HG03135 (cell line): ENCODE data around the gene MPP7.
A peak's percentile ranks its signal among the peaks of the same experiment; 100 is the strongest.

Source experiments
- ATAC-seq: cut with Tn5 transposase; IDR thresholded peaks from one replicate; pipeline ENCODE4 v1.9.1; 2021; ENCODE audit warnings: mild to moderate bottlenecking, moderate library complexity; ENCODE audit not compliant: unreplicated experiment

MPP7 gene

DNA sequence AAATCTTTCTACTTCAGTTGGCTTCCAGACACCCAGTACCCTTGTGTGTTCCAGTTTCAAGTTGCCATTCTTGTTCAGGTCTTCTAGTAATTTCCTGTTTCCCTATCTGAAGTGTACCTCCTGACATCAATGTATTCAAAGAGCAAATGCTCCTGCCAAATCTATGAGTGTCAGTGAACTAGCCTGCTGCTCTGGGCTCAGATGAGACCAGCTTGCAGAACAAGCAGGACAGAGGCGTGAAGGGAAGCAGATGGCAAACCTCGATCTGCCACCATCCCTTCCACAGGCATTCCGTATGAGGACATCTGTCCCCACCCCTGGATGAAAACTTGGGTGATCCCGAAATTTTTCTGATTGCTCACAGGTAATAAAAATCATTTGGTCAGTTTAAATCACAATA is 4.4 kb upstream of the MPP7 start:
- no peak for ATAC-seq

DNA sequence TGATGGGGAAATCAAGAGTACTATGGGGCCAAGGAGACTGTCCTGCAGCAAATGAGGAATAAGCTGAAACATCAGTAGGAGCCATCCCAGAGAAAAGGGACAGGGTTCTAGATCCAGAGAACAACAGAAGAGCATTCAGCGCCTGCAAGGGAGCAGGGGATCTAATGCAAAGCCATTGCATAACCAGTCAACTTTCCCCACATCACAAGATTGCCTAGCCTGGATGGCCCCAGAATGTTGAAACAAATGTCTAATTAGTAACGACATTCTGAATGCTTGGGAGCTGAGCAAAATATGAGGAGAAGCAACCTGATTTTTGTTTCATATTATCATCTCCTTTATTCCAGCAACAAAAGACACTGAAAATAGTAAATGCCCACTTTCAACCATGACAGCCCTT is 2.7 kb upstream of the MPP7 start:
- ATAC-seq = no peak

DNA sequence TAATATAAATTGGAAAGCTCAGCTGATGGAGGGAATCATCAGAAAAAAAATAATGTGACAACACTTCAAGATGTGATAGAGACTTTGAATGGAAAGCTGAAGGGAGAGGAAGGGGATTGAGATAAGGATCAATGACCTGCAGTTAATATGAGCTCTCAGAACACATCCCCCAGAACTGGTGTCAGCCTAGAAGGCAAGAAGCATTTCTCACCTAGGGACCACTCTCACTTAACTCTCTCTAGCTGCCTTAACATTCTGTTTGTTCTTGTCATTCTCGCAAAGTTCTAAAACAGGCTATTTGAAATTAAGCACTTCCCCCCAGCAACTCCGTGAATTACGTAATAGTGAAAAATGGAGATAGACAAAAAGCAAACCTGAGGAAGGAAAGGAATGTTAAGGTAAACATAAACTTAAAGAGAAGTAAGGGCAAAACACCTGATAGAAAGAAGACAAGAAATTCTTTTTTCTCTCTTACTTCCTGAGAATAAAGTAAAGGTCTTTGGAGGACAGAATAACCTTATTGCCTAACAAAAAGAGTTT is 1.2 kb upstream of the MPP7 start:
- ATAC-seq = no peak

DNA sequence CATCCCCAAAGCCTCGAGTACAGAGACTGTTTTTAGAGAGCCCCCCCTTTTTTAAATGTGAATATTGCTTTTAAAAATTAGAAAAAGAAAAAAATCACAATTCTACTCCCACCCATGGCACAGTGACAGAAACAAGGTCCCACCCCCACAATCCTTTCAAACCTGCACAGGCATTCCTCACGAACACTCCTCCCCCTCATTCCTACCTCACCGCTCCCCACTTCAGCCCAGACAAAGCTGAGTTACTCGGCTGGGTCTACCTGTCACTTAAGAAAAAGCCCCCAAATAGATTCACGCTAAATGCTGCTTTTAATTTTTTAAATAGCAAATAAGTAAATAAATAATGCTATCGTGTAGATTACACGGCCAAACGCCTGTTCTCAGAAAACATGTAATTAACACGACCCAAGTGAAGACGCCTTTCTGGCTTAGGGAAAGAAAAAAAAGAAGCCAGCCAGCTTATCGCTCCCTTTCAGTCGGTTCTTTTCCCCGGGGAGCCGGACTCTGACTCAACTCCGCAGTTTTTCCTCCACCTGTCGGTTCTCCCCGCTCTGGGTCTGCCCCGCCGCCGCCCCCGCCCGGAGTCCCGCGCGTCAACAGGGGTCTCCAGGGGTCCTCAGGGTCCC is 739 bp downstream of the MPP7 start:
- peak; percentile 0 for ATAC-seq

DNA sequence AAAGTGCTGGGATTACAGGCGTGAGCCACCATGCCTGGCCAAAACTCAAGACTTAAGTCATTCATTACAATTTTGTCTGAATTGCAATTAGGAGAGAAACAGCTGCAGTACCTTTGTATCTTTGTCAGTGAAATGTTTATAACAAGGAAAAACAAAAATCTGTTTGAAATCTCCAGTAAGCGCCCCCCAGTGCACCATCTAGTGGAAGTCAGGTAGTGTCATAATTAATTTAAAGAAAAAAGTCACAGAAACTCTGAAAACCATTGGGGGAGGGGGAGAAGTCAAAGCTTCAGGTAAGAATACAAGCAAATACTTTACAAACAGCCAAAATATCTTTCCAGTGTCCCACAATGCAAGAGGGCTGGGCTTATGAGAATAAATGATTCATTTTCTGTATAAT is 2.8 kb downstream of the MPP7 start:
- ATAC-seq = no peak

DNA sequence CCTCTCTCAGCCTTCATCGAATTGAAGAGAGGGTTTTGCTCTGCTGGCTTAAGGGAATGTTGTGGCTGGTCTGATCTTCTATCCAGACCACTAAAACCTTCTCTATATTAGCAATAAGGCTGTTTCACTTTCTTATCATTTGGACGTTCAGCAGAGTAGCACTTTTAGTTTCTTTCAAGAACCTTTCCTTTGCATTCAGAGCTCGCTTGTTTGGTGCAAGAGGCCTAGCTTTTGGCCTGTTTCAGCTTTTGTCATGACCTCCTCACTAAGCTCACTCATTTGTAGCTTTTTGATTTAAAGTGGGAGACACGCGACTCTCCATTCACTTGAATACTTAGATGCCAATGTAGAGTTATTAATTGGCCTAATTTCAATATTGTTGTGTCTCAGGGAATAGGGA is 3.9 kb downstream of the MPP7 start:
- ATAC-seq = no peak

DNA sequence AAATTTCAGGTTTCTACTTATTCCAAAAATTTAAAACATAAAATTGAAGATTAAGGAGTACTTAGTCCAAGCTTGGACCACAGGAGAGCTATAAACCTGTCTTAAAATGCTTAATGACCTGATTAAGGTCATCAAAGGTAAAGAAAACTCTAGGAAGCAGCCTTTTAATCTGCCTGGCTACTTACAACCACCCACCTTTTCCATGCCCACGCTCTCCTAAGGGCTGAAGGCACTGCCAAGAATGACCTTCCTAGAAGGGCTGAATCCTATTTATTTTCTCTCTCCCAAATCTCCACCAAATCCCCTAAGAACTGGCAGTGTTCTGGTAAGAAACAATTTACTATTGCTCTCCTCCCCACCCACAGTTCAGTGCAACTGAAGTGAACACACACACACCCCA is 6.8 kb downstream of the MPP7 start:
- no peak for ATAC-seq

DNA sequence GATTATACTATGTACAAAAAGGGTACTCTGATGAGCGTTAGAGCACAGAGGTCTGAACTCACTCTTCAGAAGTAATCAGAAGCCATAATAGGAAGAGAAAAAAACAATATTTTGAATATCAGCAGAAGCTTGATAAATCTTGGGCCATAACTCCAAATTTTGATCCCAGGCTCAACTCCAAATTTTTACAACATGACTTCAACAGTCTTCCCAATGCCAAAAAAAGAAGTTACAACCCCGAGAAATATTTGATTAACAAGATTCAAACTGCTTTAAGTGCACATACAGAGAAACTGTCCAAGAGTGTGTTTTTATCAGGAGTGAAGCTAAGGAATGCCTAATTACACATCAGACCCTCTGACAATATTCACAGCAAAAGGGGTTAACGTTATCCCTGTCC is 7.5 kb downstream of the MPP7 start:
- ATAC-seq = no peak

DNA sequence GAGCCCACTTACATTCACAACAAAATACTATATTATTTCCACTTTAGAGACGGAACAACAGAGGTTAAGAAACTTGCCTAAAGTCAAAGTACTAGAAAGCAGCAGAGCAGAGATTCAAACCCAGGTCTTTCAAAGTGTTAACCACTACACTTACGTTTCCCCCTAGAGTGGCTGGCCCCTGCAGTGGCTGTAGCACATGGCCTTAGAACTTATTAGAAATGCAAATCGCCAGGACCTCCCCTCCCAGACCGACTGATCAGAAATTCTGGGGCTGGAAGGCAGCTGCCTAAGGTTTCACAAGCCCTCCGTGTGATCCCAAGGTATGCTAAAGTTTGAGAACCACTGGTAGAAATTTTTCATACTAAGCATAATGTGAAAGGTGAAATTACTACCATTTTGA is 8.1 kb downstream of the MPP7 start:
- no peak for ATAC-seq

DNA sequence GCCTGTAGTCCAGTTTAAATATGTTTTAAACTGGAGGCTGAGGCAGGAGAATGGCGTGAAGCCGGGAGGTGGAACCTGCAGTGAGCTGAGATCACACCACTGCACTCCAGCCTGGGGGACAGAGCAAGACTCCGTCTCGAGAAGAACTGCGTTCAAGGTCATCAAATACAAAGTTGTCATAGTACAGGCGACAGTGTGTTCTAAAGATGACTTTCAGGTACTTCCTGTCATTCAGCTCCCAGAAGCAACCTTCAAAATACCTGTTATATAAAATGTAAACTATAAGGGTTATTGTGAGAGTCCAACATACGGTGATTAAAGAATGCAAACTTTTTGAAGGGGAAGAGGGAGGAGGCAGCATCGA is 8.7 kb downstream of the MPP7 start:
- no peak for ATAC-seq

DNA sequence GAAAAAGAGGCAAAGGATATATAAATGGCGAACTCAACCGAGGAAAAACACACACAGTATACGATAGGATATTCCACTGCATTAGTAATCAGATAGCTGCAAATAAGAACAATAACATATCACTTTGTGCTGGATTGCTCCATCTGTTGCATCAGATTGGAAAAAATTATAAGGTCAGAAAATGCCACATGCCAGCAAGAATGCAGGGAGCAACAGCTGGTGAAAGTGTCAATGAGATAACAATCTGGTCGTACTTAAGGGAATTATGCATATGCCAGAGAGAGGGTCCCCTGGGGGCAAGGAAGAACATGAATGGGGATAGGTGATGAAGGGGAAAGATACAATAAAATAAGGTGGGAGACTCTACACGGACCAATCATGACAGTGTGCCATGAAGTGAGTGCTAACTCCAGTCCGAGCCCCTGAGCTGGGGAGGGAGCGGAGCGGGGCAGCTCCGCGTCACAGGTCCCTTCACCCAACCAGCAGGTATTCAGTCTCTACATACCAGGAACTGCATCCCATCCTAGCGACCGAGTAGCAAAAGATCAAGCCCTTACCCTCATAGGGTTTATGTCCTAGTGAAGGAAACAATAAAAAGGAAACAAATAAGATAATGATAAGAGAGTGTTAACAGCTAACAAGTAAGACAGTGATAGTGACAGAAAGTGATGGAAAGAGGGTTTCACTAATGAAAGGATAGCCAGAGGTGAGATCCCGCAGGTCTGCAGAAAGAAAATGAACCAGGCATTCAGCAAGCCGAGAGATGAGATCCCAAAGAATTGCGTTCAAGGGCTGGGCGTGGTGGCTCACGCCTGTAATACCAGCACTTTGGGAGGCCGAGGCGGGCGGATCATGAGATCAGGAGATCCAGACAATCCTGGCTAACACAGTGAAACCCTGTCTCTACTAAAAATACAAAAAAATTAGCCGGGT is 9.4 kb downstream of the MPP7 start:
- no peak for ATAC-seq

DNA sequence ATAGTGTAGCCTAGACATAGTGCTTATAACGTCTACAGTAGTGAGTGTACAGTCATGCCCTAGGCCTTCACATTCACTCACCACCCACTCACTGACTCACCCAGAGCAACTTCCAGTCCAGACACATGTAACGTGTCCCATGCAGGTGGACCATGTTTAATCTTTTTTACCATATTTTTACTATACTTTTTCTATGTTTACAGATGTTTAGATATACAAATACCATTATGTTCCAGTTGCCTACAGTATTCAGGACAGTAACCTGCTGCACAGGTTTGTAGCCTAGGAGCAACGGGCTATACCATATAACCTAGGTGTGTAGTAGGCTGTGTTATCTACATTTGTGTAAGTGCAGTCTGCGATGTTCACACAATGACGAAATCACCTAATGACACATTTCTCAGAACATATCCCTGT is 11.0 kb downstream of the MPP7 start:
- ATAC-seq = no peak

DNA sequence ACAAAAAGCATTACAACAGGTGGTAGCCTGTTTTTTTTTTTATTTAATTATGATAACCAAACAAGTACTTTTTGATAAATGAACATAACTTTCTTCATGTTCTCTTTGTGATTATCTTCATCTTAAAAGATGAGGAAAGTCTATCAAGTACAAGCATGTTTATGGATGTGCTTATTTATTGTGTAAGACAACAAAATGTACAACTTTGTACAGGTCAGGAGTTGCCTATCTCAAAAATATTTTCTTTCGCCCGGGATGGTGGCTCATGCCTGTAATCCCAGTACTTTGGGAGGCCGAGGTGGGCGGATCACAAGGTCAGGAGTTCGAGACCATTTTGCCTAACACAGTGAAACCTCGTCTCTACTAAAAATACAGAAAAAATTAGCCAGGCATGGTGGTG is 17.0 kb downstream of the MPP7 start:
- no peak for ATAC-seq

DNA sequence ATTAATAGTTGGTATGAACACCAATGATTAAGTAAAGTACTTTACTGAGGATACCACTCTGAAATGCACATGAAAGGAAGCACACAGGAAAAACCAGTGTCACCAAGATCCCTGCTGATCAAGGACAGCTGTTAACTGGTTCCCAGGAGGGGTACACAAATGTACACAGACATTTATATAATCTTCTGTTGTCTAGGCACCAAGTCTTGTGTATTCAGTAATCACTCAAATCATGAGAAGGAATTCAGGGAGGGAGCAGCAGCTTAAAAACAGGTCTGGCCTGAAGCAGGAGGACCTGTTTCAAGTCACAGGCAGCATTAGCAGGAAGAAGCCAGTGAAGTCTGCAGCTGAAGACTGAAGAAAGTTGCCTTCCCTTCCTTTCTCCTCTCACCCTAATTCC is 18.7 kb downstream of the MPP7 start:
- no peak for ATAC-seq

DNA sequence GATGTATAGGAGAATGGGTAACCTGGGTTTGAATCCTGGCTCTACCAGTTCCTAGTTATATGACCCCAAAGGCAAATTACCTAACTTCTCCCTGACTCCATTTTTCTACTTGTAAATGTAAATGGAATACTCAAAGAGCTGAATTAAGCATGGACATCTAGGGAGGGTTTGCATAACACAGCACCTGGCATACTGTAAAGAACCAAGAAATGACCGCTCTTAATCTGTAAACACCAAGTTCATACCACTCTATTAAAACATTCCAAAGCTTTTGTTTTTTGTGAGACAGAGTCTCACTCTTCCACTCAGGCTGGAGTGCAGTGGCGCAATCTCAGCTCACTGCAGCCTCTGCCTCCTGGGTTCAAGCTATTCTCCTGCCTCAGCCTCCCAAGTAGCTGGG is 19.6 kb downstream of the MPP7 start:
- ATAC-seq = no peak

DNA sequence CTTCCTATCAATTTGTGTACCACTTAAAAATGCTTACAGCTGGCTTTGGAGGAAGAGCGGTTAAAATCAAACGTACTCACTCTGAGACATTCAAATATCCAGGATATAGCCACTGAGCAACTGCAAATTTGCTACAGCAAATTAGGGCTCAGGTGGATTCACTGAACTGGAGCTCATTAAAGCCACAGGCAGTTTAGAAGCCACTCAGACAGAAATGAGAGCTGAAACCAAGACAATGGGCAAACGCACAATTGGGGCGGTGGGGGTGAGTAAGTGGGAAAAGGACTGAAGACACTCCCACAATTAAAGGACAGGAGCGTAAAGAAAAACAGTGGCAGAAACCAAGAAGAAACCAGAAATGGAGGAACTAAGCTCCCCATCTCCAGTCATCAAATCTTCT is 20.5 kb downstream of the MPP7 start:
- no peak for ATAC-seq

DNA sequence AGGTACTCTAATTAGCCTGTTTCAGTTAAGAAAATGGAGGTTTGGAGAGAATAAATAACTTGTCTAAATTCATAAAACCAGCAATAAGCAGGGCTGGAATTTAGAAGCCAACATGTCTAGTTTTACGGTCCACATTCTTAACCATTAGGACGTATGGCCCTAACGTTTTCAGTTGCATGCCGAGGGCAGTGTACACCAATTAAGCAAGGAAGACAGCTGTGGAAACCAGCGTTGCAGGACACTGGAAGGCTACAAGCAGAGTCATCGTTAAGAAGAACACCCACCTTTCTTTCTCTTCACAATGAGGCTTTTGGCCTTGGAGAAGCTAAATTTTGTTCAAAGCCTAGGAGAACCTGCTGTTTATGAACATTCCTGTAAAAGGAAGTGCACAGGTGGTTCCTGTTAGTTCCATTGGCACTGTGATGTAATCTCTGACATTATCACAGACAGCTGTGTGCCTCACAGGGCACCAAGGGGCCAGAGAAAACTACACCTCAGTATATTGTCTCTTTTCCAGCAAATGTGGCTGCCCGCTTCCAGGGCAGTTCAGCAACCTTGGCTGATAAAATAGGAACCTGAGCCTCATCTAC is 21.0 kb downstream of the MPP7 start:
- no peak for ATAC-seq

DNA sequence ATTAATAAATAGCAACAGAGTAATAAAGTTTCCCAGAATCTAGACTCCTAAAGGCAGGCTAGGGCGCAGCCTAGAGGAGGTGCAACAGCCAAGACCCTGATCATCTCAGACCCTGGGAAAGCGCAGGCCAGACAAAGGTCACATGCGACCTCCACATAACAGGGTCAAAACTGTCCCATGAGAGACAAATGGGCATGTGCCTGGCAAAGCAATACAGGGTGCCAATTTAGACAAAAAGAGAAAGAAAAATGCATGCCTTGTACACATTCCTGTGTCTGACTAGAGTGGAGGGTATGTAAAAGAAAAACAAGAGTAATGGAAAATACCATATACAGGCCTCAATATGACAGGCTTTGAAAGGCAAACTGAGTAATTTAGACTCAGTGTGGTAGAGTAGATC is 22.2 kb downstream of the MPP7 start:
- no peak for ATAC-seq

DNA sequence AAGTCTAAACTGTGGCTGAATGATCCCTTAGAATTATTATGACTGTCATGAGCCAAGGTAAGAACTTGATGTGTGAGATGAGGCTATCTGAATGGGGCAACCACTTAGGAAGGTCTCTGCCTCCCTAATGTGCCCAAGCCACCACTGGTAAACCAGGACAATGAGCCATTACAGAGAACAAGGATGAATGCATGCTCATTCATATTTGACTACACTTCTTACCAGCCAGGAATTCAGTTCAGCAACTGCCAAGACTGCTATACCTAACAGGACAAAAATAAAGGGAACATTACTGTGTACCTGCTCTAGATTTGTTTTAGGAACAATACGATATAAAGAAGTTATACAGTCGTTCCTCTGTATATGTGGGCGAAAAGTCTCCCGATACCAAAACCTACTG is 23.0 kb downstream of the MPP7 start:
- no peak for ATAC-seq

DNA sequence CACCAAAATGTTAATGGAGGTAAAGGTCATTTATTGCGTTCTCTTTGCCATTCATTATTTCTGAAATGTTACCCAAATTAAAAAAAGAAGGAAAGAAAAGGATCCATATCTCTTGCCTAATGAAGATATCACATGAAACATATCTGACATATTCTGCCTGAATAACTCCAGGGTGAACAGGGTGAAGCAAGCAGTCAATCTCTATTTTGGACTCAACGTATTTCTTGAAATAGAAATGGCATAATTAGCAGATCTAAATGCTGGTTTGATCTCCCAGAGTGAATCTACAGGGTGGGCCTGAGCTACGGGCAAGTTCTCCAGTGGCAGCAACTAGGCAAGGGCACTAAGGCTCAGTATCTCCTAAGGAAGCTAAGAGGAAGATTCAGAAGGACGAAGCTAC is 24.0 kb downstream of the MPP7 start:
- ATAC-seq = no peak

DNA sequence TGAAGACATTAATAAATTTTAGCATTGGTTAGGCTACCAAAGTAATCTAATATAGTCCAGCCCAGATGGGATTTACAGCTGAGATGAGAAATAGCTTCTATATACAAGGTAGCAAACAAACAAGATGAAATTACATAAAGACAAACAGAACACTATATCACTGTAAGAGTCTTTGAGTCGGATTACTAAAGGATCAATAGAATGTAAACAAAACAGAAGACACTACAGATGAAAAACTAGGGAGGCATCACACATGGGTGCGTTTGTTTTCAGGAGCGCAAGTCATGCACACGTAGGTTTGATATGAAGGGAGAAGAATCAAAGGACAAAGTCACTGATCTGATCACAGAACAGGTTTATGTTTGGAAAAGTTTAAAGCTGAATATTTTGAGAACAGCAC is 26.5 kb downstream of the MPP7 start:
- no peak for ATAC-seq

DNA sequence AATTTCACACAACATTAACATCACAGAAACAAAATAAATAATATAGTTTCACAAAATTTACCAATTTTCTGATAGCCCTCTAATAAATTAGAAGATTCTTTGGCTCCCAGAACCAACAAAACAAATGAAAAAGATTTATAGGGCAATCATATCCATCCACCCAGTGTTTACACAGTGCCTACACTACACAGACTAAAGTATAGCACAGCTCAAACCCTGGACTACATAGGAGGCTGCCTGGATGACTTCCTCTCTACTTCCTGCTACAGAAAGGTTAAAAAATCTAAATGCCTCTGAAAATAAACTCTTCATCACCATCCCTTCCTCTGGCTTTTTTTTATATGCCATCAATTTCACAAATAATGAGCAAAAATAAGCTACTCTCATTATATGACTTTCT is 28.4 kb downstream of the MPP7 start:
- no peak for ATAC-seq
